Progenitor cell of endocrine pancreas (in vitro differentiated cells): Measurements from ENCODE around the gene CASK. TPM values are rescaled to one million over a fixed set of nuclear protein-coding genes. Genes with fewer than 3 reads are reported as not detected.

ENCODE experiments used
- DNase-seq: peaks from one replicate; pipeline ENCODE4 v3.0.0; 2021; ENCODE audit warnings: low spot score; ENCODE audit not compliant: unreplicated experiment
- H3K27ac Mint-ChIP-seq: 2 replicates; pipeline ENCODE4 v1.8.0; 2021; ENCODE audit warnings: mild to moderate bottlenecking, moderate library complexity, mixed read lengths
- H3K27me3 Mint-ChIP-seq: 2 replicates; pipeline ENCODE4 v1.8.0; 2021; ENCODE audit warnings: mixed read lengths
- H3K36me3 Mint-ChIP-seq: 2 replicates; pipeline ENCODE4 v1.8.0; 2022; ENCODE audit warnings: mixed read lengths; ENCODE audit not compliant: insufficient read depth
- H3K4me1 Mint-ChIP-seq: 2 replicates; pipeline ENCODE4 v1.8.0; 2021; ENCODE audit warnings: low read depth, mixed read lengths
- H3K4me3 Mint-ChIP-seq: 2 replicates; pipeline ENCODE4 v1.8.0; 2021; ENCODE audit warnings: low read depth, mild to moderate bottlenecking, moderate library complexity, mixed read lengths
- H3K9me3 Mint-ChIP-seq: 2 replicates; pipeline ENCODE4 v1.8.0; 2021; ENCODE audit warnings: low read depth, mixed read lengths
- CTCF ChIP-seq: fragments of 200-600 bp; sonication (generic); IDR thresholded peaks from one replicate; pipeline ENCODE4 v1.5.0; 2021; ENCODE audit warnings: antibody characterized with exemption, mild to moderate bottlenecking; ENCODE audit not compliant: unreplicated experiment
- total RNA-seq: library from RNA; stranded (reverse); gene quantifications from 2 replicates; pipeline ENCODE4 v1.2.1, GENCODE V29; 2021

CASK gene
- total RNA-seq, 1 donor from 2014 or later: 68.3 TPM

- no peaks in the 10 kb centered on the region for H3K36me3 Mint-ChIP-seq
- H3K9me3 Mint-ChIP-seq: peaks cover 18% of the 10 kb centered on the region
- H3K4me3 Mint-ChIP-seq: no peak overlapping the region
- no peak for DNase-seq
- TF ChIP-seq CTCF: no peak
- no peaks in the 10 kb centered on the region for H3K27me3 Mint-ChIP-seq
- H3K4me1 Mint-ChIP-seq: peaks cover 2% of the 10 kb centered on the region
- no peak overlapping the region for H3K27ac Mint-ChIP-seq
Observed at GRCh38 chrX:41604766-41605543, 318.4 kb downstream of the CASK start.

DNA sequence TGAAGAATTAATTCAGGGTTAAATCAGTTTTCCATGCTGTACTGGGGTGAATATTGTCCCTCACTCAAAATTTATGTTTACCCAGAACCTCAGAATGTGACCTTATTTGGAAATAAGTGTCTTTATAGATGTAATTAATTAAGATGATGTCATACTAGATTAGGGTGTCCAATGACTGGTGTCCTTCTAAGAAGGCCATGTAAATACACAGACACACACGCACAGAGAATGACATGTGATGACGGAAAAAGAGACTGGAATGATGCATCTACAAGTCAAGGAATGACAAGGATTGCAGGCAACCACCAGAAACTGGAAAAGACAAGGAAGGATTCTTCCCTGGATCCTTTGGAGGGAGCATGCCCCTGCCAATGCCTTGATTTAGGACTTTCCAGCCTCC lies 319.2 kb downstream of the CASK start:
- no peak for DNase-seq
- no peak overlapping the region for H3K27ac Mint-ChIP-seq
- peaks cover 2% of the 10 kb centered on the region for H3K4me1 Mint-ChIP-seq
- H3K4me3 Mint-ChIP-seq: no peak overlapping the region
- H3K36me3 Mint-ChIP-seq: no peaks in the 10 kb centered on the region
- H3K27me3 Mint-ChIP-seq: no peaks in the 10 kb centered on the region
- no peak for TF ChIP-seq CTCF
- peaks cover 18% of the 10 kb centered on the region for H3K9me3 Mint-ChIP-seq

- DNase-seq: no peak
- no peaks in the 10 kb centered on the region for H3K36me3 Mint-ChIP-seq
- no peak overlapping the region for H3K27ac Mint-ChIP-seq
- no peaks in the 10 kb centered on the region for H3K27me3 Mint-ChIP-seq
- no peak for TF ChIP-seq CTCF
- peaks cover 2% of the 10 kb centered on the region for H3K4me1 Mint-ChIP-seq
- H3K4me3 Mint-ChIP-seq: no peak overlapping the region
- peaks cover 18% of the 10 kb centered on the region for H3K9me3 Mint-ChIP-seq
Observed at GRCh38 chrX:41603596-41603995, 319.8 kb downstream of the CASK start.

DNA sequence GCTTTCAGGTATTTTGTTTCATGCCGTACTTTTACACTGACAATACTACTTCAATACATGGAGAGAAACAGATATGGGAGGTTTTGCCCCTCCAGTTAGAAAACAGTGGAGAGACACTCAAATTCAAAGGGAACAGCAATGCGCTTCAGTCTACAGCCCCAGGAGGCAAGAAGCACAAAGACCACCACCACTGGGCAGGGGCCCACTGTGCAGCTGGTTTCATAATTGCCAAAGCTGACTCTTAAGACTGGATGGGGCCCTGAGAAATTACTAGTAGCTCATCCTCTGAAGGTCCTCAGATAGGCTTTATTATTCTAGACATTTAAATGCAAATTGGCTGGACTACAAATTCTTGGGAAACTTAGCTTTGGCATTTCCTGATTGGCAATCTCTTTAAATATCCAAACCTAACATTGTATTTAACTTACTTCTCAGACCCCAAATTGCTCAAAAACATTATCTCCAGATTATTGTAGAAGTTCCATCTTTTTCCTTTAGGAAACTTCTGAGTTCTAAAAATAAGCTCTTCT lies 320.5 kb downstream of the CASK start:
- Mint-ChIP-seq H3K27ac (no peak overlapping the region), H3K27me3 (no peaks in the 10 kb centered on the region), H3K9me3 (peaks cover 18% of the 10 kb centered on the region), H3K4me1 (peaks cover 2% of the 10 kb centered on the region), H3K4me3 (no peak overlapping the region), H3K36me3 (no peaks in the 10 kb centered on the region)
- no peak for TF ChIP-seq CTCF
- no peak for DNase-seq

DNA sequence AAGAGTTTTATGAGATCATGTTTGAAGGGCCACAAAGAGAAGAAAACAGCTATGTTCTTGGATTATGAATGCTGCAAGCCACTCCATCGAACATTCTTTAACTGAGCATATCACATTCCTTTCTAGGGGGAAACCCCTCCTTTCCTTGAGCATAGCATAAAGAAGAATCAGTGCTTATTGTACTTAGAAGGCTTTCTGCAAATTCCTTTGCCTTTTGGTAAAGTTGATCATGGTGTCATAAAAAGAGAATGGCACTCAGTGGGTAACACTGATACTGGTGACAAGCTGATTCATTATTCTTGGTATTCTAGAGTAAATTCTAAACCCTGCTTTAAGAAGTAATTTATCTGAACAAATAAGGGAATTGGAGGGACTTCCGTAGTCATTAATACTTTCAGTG lies 323.1 kb downstream of the CASK start:
- no peaks in the 10 kb centered on the region for H3K4me1 Mint-ChIP-seq
- peaks cover 10% of the 10 kb centered on the region for H3K9me3 Mint-ChIP-seq
- H3K4me3 Mint-ChIP-seq: no peak overlapping the region
- H3K27ac Mint-ChIP-seq: no peak overlapping the region
- H3K36me3 Mint-ChIP-seq: no peaks in the 10 kb centered on the region
- no peak for DNase-seq
- no peaks in the 10 kb centered on the region for H3K27me3 Mint-ChIP-seq
- TF ChIP-seq CTCF: no peak
